Fibroblast of mammary gland (primary cell): Measurements from ENCODE around the gene SLC18B1.

Source experiments
- DNase-seq: peaks from one replicate; pipeline ENCODE4 v3.0.0-alpha.2; 2010; ENCODE audit warnings: low read depth
- H3K4me3 ChIP-seq: 2 replicates; pipeline ENCODE4 v1.5.1; 2011; ENCODE audit warnings: low read depth, mild to moderate bottlenecking, low read length, moderate library complexity; ENCODE audit not compliant: control insufficient read depth
- CTCF ChIP-seq: conservative IDR thresholded peaks from 2 replicates; pipeline ENCODE4 v1.5.1; 2011; ENCODE audit warnings: low read depth, low read length, inconsistent platforms; ENCODE audit not compliant: control insufficient read depth, insufficient read depth

The SLC18B1 gene

DNA sequence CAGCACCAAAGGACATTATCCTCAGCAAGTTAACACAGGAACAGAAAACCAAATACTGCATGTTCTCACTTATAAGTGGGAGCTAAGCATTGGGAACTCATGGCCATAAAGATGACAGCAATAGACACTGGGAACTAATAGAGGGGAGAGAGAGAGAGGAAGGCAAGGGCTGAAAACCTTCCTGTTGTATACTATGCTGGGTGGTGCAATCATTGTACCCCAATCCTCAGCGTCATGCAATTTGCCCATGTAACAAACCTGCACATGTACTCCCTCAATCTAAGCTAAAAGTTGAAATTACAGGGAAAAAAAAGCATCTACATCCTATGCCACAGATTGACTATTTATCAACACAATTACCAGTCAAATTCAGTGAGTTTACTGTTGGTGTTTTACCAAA, 64.6 kb downstream of the SLC18B1 start:
- TF ChIP-seq CTCF, result no peak
- no peak for DNase-seq
- H3K4me3 ChIP-seq, result no peak overlapping the region

GRCh38 chr6:132733283-132733682, 65.2 kb downstream of the SLC18B1 start:
- DNase-seq, result no peak
- TF ChIP-seq CTCF, result no peak
- no peak overlapping the region for H3K4me3 ChIP-seq

DNA sequence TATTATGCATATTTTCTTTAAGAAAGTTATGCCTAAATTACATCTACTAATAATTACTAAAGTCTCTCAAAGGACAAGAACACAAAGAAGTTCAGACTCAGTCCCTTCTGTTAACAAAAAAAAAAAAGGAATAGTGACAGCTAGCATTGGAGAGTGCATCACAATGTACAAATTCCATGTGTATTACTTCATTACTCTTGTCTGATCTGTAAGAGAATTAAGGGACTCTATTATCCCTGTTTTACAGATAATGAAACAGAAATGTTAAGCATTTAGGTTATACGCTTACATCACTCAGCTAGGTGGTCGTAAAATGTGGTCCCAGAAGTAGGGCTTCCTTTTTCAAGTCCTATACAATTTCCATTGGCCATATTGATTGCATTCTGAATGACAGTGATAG, 67.4 kb downstream of the SLC18B1 start:
- no peak for DNase-seq
- no peak overlapping the region for H3K4me3 ChIP-seq

GRCh38 chr6:132730560-132730959, 67.9 kb downstream of the SLC18B1 start:
- no peak overlapping the region for H3K4me3 ChIP-seq
- TF ChIP-seq CTCF, result no peak
- peak; percentile 55 for DNase-seq

More for the DNA sequence above, 67.4 kb downstream of the SLC18B1 start:
- no peak for TF ChIP-seq CTCF

GRCh38 chr6:132728616-132729015, 69.8 kb downstream of the SLC18B1 start:
- no peak for DNase-seq
- H3K4me3 ChIP-seq, result no peak overlapping the region
- TF ChIP-seq CTCF, result no peak

DNA sequence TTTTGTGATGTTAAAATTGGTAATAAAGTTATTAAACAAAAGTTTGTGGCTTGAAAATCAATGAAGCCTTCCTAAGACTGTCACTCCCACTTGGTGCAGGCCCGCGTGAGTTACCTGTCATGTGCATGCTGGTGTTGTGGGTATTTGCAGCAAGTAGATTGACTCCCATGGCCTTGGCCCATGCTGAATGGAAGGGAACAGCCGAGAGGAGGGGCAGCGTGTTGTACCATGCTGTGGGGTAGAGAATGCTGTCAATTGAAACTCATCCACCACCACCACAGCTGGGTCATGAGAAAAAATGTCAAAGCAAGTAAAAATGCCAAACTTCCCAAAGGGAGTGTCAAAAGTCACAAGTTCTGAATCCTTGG, 71.8 kb downstream of the SLC18B1 start:
- DNase-seq, result no peak
- no peak for TF ChIP-seq CTCF
- H3K4me3 ChIP-seq, result no peak overlapping the region

GRCh38 chr6:132725947-132726607, 72.4 kb downstream of the SLC18B1 start:
- no peak overlapping the region for H3K4me3 ChIP-seq
- TF ChIP-seq CTCF, result no peak
- no peak for DNase-seq
